ENCODE measurements around the gene BLM.

- no peak for TF ChIP-seq MAX (IDR thresholded peaks at IDR 0.05; ENCODE audit: low read depth)
- no peak for TF ChIP-seq CTCF (IDR thresholded peaks at IDR 0.05)
- TF ChIP-seq RCOR1 (IDR thresholded peaks at IDR 0.05; ENCODE audit: low read length) = no peak
Observed at GRCh38 chr15:90691369-90691768, 25.8 kb upstream of the BLM start.

Data from SK-N-SH (cell line).